HepG2 (cell line): Measurements from ENCODE around the gene TRIM37. TPM values are rescaled to one million over a fixed set of nuclear protein-coding genes. Genes with fewer than 3 reads are reported as not detected.
A peak's percentile ranks its signal among the peaks of the same experiment; 100 is the strongest.

Source experiments
- ARHGAP35 ChIP-seq: sonication (generic); formaldehyde crosslinking; IDR thresholded peaks from 2 replicates; pipeline ENCODE4 v1.9.0; 2022; ENCODE audit warnings: mild to moderate bottlenecking, inconsistent platforms, moderate library complexity, missing genetic modification reagents, borderline replicate concordance
- BRCA1 ChIP-seq: sonication (generic); formaldehyde crosslinking; IDR thresholded peaks from 2 replicates; pipeline ENCODE4 v1.4.0; 2020; ENCODE audit warnings: missing genetic modification reagents
- BRD4 ChIP-seq: sonication (generic); formaldehyde crosslinking; IDR thresholded peaks from 2 replicates; pipeline ENCODE4 v1.4.0; 2020; ENCODE audit warnings: missing genetic modification reagents
- EP300 ChIP-seq, 3 experiments: sonication (generic) in 1 of 3; formaldehyde crosslinking in 1 of 3; IDR thresholded peaks; 2 replicates each; pipeline versions ENCODE4 v1.5.1 to v1.6.1; 2011 to 2020; ENCODE audit warnings: low read depth in 2 of 3, low read length in 2 of 3, borderline replicate concordance in 1 of 3, improper control_type of control experiment in 1 of 3, mild to moderate bottlenecking in 1 of 3, missing genetic modification reagents in 1 of 3, moderate library complexity in 1 of 3
- GFI1 ChIP-seq: sonication (generic); formaldehyde crosslinking; IDR thresholded peaks from 2 replicates; pipeline ENCODE4 v1.5.0; 2020; ENCODE audit warnings: missing genetic modification reagents, mild to moderate bottlenecking, borderline replicate concordance
- IRX3 ChIP-seq: sonication (generic); formaldehyde crosslinking; IDR thresholded peaks from 2 replicates; pipeline ENCODE4 v1.8.1; 2023; ENCODE audit warnings: mild to moderate bottlenecking, low read depth, missing genetic modification reagents, borderline replicate concordance
- PBX3 ChIP-seq: sonication (generic); formaldehyde crosslinking; IDR thresholded peaks from 2 replicates; pipeline ENCODE4 v1.8.1; 2023; ENCODE audit warnings: missing genetic modification reagents, inconsistent platforms, borderline replicate concordance
- SMARCE1 ChIP-seq: fragments of 450-650 bp; IDR thresholded peaks from 2 replicates; pipeline ENCODE4 v1.6.1; 2017; ENCODE audit warnings: borderline replicate concordance
- SOX13 ChIP-seq, 3 experiments: fragments of 450-650 bp in 1 of 3; sonication (generic) in 1 of 3; formaldehyde crosslinking in 1 of 3; IDR thresholded peaks in 2 of 3; conservative IDR thresholded peaks in 1 of 3; 2 replicates each; pipeline versions ENCODE4 v1.5.0 to v1.6.1; 2016 to 2020; ENCODE audit warnings: antibody characterized with exemption in 1 of 3, mild to moderate bottlenecking in 1 of 3, missing compliant biosample characterization in 1 of 3, missing genetic modification reagents in 1 of 3, moderate library complexity in 1 of 3
- TCF7 ChIP-seq: sonication (generic); IDR thresholded peaks from 2 replicates; pipeline ENCODE4 v1.6.1; 2016; ENCODE audit warnings: antibody characterized with exemption, low read depth
- TEAD3 ChIP-seq: optimal IDR thresholded peaks from 2 replicates; pipeline ENCODE3; 2016; ENCODE audit warnings: borderline replicate concordance
- ZBTB10 ChIP-seq: sonication (generic); formaldehyde crosslinking; IDR thresholded peaks from 2 replicates; pipeline ENCODE4 v1.4.0; 2020; ENCODE audit warnings: missing genetic modification reagents, borderline replicate concordance
- ZBTB33 ChIP-seq: sonication (generic); formaldehyde crosslinking; IDR thresholded peaks from 2 replicates; pipeline ENCODE4 v1.4.0; 2020; ENCODE audit warnings: missing genetic modification reagents
- ZBTB42 ChIP-seq: sonication (generic); formaldehyde crosslinking; IDR thresholded peaks from 2 replicates; pipeline ENCODE4 v1.5.0; 2020; ENCODE audit warnings: mild to moderate bottlenecking, missing genetic modification reagents
- ZFP91 ChIP-seq: sonication (generic); formaldehyde crosslinking; IDR thresholded peaks from 2 replicates; pipeline ENCODE4 v1.9.0; 2022; ENCODE audit warnings: missing genetic modification reagents, mild to moderate bottlenecking, borderline replicate concordance
- ZMYM2 ChIP-seq: sonication (generic); formaldehyde crosslinking; IDR thresholded peaks from 2 replicates; pipeline ENCODE4 v1.8.0; 2022; ENCODE audit warnings: mild to moderate bottlenecking, missing genetic modification reagents
- ZNF33B ChIP-seq: sonication (generic); formaldehyde crosslinking; IDR thresholded peaks from 2 replicates; pipeline ENCODE4 v1.5.1; 2020; ENCODE audit warnings: mild to moderate bottlenecking, missing genetic modification reagents
- ZNF570 ChIP-seq: sonication (generic); formaldehyde crosslinking; IDR thresholded peaks from 2 replicates; pipeline ENCODE4 v1.4.0; 2020; ENCODE audit warnings: mild to moderate bottlenecking, missing genetic modification reagents, borderline replicate concordance
- ZSCAN30 ChIP-seq: sonication (generic); formaldehyde crosslinking; IDR thresholded peaks from 2 replicates; pipeline ENCODE4 v1.5.0; 2020; ENCODE audit warnings: mild to moderate bottlenecking, missing genetic modification reagents
- ZSCAN5A ChIP-seq: sonication (generic); formaldehyde crosslinking; IDR thresholded peaks from 2 replicates; pipeline ENCODE4 v1.8.0; 2022; ENCODE audit warnings: mild to moderate bottlenecking, missing genetic modification reagents, borderline replicate concordance
- polyA plus RNA-seq, 8 experiments: library from polyadenylated mRNA; depleted of rRNA in 3 of 8; stranded (reverse) in 7 of 8; unstranded in 1 of 8; fragments of >200 nt; fragmentation: Illumina TruSeq in 4 of 8; extraction: Trizol in 4 of 8; gene quantifications; 2 replicates each; pipeline versions ENCODE4 v1.2.1 to v1.2.3, GENCODE V29; 2011 to 2016; ENCODE audit warnings: low read depth in 4 of 8, missing spikeins in 1 of 8, mixed read lengths in 1 of 8; ENCODE audit not compliant: insufficient read depth in 1 of 8
- total RNA-seq, 5 experiments: library from RNA; depleted of rRNA; stranded (reverse); fragments of >200 nt; fragmentation: Illumina TruSeq; extraction: Trizol; gene quantifications; 2 replicates each; pipeline ENCODE4 v1.2.3, GENCODE V29; 2016; ENCODE audit warnings: low read depth in 1 of 5

TRIM37 gene
- total and polyA plus RNA-seq, 2 of the 13 experiments (the other 11 are each of a cell fraction or from before 2014, with no cell fraction given) = 12.4 to 39.1 TPM

GRCh38 chr17:59141860-59142259 is 35.2 kb upstream of the TRIM37 start (continued):
- TF ChIP-seq ZFP91 (CRISPR knock-in tag) (no peak), ARHGAP35 (CRISPR knock-in tag) (no peak), ZSCAN30 (no peak), PBX3 (CRISPR knock-in tag) (no peak), ZBTB10 (CRISPR knock-in tag) (no peak), BRCA1 (CRISPR knock-in tag) (no peak), ZNF570 (CRISPR knock-in tag) (no peak), ZBTB42 (CRISPR knock-in tag) (no peak), BRD4 (CRISPR knock-in tag) (no peak), IRX3 (CRISPR knock-in tag) (no peak), ZMYM2 (CRISPR knock-in tag) (peak; percentile 55; the same call in 1 of the 2 replicates), EP300 (IDR thresholded peaks at IDR 0.05; ENCODE audit: low read depth in 2 of 2, low read length in 2 of 2) (no peak), EP300 (CRISPR knock-in tag; IDR thresholded peaks at IDR 0.05; ENCODE audit: borderline replicate concordance) (no peak), ZNF33B (CRISPR knock-in tag) (no peak), TCF7 (0 out of 2 replicates have a peak, but pooled peaks have one; percentile 24), SMARCE1 (no peak), ZSCAN5A (CRISPR knock-in tag) (no peak), SOX13 (IDR thresholded peaks at IDR 0.05) (no peak), SOX13 (CRISPR knock-in tag; conservative IDR thresholded peaks at IDR 0.05 in 1 of 2, IDR thresholded peaks at IDR 0.05 in 1 of 2) (0 out of 4 replicates have a peak, but pooled peaks of 1 of the 2 experiments have one; percentile 9), TEAD3 (CRISPR knock-in tag) (peak; percentile 63), ZBTB33 (CRISPR knock-in tag) (no peak), GFI1 (no peak)
